ENCODE measurements around the gene GINS3.

GINS3 gene

GRCh38 chr16:58454178-58454577 is 61.9 kb downstream of the GINS3 start:
- in situ Hi-C loops (cut with HindIII; ENCODE audit: low sequenced_read_pairs) = no loop called here
- no peak for DNase-seq (ENCODE audit: low read depth, low spot score)
- no peak for TF ChIP-seq CTCF (IDR thresholded peaks at IDR 0.05; ENCODE audit: low read depth, low read length)

GRCh38 chr16:58454856-58455255 is 62.6 kb downstream of the GINS3 start:
- DNase-seq (ENCODE audit: low read depth, low spot score) = no peak
- in situ Hi-C loops (cut with HindIII; ENCODE audit: low sequenced_read_pairs) = no loop called here
- TF ChIP-seq CTCF (IDR thresholded peaks at IDR 0.05; ENCODE audit: low read depth, low read length) = no peak
- H3K4me3 ChIP-seq (ENCODE audit: low read depth, low read length) = no peak overlapping the region

More at GRCh38 chr16:58454178-58454577, 61.9 kb downstream of the GINS3 start:
- H3K4me3 ChIP-seq (ENCODE audit: low read depth, low read length) = no peak overlapping the region

Data from astrocyte of the spinal cord (primary cell).